DOHH2 (cell line): ENCODE measurements around the gene SIVA1.

ENCODE experiments used
- EZH2phosphoT487 ChIP-seq: fragments of 200-600 bp; sonication (generic); IDR thresholded peaks from 2 replicates; pipeline ENCODE4 v1.6.1; 2017; ENCODE audit warnings: borderline replicate concordance, mild to moderate bottlenecking, antibody characterized with exemption, low read length, moderate library complexity, mixed read lengths
- TF ChIP-seq, protein P1 (sequence below): fragments of 200-600 bp; sonication (generic); IDR thresholded peaks from one replicate; pipeline ENCODE4 v1.5.1; 2014; ENCODE audit warnings: antibody characterized with exemption, mild to moderate bottlenecking, low read depth, low read length; ENCODE audit not compliant: poor library complexity, severe bottlenecking

DNA sequence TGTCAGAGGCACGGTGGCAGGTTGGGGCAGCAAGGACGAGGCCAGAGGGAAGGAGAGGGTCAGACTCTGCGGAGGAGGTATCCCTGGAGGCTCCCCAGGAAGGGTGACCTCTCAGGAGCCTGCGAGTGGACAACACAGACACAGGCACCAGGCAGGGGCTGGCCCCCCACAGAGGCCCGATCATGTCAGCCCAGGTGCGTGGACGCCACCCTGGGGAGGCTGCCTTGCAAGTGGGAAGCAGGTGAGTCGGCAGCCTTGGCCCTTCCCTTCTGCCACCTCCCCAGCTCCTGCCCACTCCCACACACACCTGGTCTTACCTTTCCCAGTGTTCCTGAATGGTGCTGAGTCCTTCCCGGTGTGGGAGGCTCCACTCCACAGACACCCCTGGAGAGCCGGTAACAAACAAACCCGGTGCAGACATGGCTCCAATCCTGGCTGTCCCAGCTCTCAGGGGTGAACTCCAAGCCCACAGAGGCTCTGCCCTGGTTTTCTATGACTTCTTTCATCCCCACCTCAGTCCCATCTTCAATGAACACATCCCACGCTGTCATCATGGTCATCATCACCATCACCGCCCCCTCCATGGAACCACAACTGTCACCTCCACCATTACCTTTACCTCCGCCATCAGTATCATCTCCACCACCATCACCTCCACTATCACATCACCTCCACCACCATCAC lies 53.1 kb downstream of the SIVA1 start:
- TF ChIP-seq, protein P1, sequence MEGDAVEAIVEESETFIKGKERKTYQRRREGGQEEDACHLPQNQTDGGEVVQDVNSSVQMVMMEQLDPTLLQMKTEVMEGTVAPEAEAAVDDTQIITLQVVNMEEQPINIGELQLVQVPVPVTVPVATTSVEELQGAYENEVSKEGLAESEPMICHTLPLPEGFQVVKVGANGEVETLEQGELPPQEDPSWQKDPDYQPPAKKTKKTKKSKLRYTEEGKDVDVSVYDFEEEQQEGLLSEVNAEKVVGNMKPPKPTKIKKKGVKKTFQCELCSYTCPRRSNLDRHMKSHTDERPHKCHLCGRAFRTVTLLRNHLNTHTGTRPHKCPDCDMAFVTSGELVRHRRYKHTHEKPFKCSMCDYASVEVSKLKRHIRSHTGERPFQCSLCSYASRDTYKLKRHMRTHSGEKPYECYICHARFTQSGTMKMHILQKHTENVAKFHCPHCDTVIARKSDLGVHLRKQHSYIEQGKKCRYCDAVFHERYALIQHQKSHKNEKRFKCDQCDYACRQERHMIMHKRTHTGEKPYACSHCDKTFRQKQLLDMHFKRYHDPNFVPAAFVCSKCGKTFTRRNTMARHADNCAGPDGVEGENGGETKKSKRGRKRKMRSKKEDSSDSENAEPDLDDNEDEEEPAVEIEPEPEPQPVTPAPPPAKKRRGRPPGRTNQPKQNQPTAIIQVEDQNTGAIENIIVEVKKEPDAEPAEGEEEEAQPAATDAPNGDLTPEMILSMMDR, result no peak
- no peak for TF ChIP-seq EZH2phosphoT487
